CMK (cell line): ENCODE results near the gene PRDM5.

ENCODE experiments used
- DNase-seq: peaks from one replicate; pipeline ENCODE4 v3.0.0-alpha.2; 2010; ENCODE audit warnings: low read depth

Gene PRDM5

GRCh38 chr4:120855307-120856001, 67.1 kb downstream of the PRDM5 start:
- no peak for DNase-seq

DNA sequence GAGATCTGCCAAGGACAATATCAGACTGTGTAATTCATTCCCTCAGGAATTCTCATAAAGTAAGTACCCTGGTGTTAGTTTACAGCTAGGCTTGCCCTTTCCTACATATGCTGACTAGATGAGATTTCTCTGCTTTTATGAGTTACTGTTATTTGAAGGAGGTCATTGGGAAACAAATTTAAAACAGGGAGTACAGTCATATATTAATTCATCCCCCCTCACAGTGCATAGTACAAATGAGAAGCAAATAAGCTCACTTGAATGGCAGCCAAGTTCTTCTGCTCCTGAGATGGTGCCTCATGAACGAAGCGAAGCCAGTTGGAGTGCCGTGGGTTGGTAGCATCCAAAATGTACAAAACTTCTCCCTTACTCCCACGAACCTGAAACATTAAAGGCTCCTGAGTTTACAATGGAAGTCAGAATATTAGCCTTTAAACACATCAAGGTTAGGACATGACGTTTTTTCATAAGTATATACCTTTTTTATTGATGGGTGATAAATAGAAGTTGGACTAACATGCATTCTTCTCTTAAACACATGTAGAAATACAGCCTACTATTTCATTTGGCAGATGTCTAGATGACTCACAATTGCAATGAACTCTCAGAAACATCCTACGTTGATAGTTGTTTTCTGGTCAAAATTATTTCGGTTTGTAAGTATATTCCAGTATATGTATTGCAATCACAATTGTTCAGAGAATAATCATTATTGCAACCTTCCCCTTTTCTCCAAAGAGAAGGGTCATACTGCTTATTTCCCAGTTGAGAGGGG, 69.2 kb downstream of the PRDM5 start:
- no peak for DNase-seq

- no peak for DNase-seq
Observed at GRCh38 chr4:120850018-120850599, 72.4 kb downstream of the PRDM5 start.

DNA sequence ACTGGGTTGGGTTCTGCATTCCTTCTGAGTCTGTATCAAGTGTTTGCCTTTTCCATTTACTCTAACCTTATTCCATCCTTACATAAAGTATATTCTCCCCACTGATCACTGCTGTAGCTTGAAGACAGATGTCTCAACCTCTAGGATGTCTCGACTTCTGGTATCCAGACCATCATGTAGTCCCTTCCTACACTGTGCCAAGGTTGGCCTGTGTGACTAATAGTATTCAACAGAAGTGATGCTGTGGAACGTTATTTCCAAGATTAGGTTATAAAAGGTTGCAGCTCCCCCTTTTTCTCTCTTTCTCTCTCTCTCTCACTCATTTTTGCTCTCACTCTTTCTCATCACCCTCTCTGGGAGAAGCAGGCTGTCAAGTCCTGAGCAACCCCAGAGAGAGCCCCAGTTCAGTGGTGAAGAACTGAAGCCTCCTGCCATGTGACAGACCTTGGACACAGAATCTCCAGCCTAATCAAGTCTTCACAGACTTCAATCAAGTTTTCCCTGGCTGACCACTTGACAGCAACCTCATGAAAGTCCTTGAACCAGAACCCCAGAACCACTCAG, 75.4 kb downstream of the PRDM5 start:
- no peak for DNase-seq

GRCh38 chr4:120844528-120844921, 78.0 kb downstream of the PRDM5 start:
- DNase-seq: no peak

DNA sequence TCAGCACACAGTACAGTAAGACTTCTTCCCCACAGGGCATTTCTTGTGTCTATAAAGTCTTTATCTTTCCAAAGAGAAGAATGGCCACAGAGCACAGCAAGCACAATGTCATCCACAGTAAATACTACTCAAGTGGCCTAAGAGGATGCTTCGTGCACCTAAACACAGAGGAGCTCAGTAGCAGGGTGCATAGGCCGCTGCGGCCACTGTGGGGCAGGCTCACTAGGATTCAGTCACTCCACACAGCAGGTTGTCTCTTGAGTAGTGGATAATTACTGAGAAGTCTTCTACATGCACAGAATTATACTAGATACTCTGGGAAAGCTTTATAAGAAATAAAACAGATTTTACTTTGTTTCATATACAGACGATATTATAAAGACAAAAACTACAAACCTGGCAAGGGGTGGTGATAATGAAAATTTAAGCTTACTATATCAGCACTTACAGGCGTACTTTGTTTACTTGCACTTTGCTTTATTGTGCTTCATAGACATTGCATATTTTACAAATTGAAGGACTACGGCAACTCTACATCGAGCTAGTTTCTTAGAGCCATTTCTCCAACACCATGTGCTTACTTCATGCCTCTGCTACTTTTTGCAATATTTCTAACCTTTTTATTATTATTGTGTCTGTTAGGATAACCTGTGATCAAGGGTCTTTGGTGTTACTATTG, 78.5 kb downstream of the PRDM5 start:
- no peak for DNase-seq

DNA sequence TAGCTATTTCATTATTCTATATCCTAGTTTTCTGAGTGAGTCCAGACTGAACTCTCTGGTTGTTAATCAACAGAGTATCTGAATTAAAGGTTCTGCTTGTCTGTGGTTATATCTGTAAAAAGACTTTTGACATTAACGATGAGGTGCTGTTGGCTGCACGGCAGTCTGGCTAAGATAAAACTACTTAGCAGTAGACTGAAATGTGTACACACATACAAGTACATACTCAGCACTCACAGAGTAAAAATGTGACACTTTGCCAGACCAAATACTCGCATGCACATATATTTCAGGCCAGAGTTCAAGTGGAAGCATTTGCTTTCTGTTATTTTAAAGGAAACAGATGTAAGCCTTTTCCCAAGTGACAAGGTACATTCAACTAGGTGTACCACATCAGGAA, 80.5 kb downstream of the PRDM5 start:
- no peak for DNase-seq

- no peak for DNase-seq
Observed at GRCh38 chr4:120841580-120841979, 80.9 kb downstream of the PRDM5 start.

DNA sequence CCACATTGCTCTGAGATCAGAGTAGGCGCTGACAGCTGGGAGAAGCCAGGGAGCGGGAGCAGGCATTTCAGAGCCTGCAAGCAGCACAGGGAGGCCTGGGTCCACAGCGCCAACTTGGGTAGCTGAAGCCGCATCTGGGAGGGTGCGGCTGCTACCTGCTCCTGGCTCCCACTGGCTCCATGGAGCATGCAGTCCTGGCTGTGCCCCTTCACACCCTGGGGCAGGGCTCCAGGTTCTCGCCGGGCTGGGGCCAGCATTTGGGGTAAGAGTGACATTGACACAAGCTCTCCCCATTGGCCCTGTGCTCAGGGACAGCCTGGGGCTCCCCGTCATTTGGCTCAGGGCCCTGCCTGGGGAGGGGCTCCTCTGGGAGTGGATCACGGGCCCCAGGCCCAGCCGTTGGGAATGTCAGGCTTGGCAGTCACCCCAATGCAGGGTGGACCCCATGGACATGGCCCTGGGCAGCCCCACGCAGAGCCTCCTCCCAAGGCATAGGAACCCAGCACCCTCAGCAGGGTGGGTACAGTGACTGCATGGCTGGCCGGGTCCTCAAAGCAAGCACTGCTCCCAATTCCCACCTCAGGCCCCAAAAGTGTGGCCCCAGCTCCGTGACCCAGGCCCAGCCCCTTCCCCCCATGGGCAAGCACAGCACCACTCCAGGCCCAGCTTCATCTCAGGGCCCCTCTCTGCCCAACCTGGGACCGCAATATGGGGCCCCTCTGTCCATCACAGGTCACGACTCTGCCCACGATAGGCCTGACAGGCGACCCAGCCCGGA, 82.4 kb downstream of the PRDM5 start:
- no peak for DNase-seq

DNA sequence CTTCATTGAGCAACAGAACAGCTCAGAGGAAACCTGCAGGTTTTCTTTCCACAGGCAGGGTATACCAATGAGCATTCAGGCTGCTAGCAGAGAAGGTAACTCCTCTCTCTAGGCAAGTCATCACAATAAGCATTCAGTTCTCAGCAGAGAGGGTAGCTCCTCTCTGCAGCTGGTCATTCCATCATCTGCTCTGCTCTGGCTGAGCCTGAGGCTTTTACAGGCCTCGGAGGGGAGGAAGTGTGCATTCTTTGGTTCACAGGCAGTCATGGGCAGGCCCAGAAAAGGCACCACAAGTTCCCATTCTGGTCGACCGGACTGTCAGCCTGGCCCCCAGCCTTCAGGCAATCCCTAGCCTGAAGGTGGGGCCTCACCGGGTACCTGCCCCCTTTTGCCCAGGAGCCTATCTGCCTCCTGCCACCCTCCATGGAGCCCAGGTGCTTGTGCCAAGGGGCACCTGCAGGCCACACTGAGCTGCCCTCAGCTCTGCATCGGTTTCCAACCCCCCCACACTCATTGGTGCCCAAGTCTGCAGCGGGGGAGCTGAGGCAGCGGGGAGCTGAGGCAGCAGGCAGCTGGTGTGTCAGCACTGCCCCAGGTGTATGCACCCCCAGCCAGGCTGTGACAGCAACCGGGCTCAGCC, 83.1 kb downstream of the PRDM5 start:
- no peak for DNase-seq

- no peak for DNase-seq
Observed at GRCh38 chr4:120838784-120839183, 83.7 kb downstream of the PRDM5 start.

GRCh38 chr4:120837656-120838055, 84.9 kb downstream of the PRDM5 start:
- DNase-seq: no peak

GRCh38 chr4:120835342-120835741, 87.2 kb downstream of the PRDM5 start:
- no peak for DNase-seq

- peak; percentile 50 for DNase-seq
Observed at GRCh38 chr4:120830204-120830603, 92.3 kb downstream of the PRDM5 start.

DNA sequence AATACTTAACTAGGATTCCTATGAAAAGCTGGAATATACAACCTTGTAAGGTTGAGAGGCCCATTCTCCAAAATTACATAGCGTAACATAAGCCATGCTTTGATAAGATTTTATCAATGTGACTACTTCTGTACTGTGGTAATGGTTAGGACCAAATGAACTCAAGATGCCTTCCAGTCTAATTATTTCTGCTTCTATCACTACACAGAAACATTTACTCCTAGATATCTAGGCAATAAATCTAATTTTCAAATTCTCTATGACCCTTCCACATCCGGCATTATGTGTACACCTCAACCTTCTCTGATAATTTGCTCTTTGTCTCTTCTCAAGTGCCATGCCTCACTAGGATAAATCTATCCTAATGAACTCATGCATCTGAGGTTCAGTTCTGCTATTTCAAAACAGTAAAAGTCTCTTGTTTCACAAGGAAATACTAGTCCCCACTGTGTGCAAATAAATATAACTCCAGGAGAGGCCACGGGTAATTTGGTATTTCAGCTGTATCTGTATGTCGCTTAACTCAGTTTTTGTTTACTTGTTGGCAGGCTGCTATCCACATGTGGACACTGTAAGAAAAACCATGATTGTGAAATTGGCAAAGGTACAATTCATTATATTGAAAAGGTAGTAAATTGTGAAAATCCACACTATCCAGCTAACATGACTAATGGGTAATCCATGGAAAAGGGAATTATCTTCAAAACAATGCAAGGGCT, 93.3 kb downstream of the PRDM5 start:
- DNase-seq: no peak

GRCh38 chr4:120826853-120827252, 95.7 kb downstream of the PRDM5 start:
- DNase-seq: no peak

- no peak for DNase-seq
Observed at GRCh38 chr4:120826449-120826848, 96.1 kb downstream of the PRDM5 start.

DNA sequence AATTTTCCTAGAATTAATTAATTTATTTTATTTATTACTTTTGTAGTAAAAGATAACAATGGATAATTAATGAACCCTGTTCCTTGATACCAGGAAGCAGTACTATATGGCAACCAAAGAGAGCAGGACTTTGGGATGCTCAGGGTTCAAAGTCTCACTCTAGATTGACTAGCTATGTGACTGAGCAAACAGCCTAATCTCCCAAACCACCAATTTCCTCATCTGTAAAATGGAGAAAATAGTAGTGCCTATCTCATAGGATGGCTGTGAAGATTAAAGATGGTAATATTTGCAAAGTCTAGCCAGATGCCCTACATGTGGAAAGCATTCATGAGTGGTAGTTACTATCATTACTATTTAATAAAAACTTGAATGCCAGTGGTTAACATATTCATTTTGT, 97.6 kb downstream of the PRDM5 start:
- DNase-seq: no peak

- DNase-seq: no peak
Observed at GRCh38 chr4:120821977-120822376, 100.5 kb downstream of the PRDM5 start.

GRCh38 chr4:120821029-120821428, 101.5 kb downstream of the PRDM5 start:
- DNase-seq: no peak
